Caco-2 (cell line): Measurements from ENCODE around the gene KCNC2. TPM values are rescaled to one million over a fixed set of nuclear protein-coding genes. Genes with fewer than 3 reads are reported as not detected.

Experiments used
- BruUV-seq: library from RNA; stranded (reverse); fragments of 400-500 nt; replicated peaks from 2 replicates; lab custom pipeline; 2021; lab: Mats Ljungman, UMichigan
- CTCF ChIA-PET: fragments of 300-600 bp; sonication (Branson Sonifier 250); formaldehyde crosslinking; loops from one replicate; lab custom pipeline; 2022; ENCODE audit warnings: antibody characterized with exemption; lab: Charles Lee
- POLR2A ChIA-PET: fragments of 300-600 bp; sonication (Branson Sonifier 250); formaldehyde crosslinking; loops from one replicate; lab custom pipeline; 2022; ENCODE audit warnings: antibody characterized with exemption; lab: Charles Lee
- DNase-seq, 2 experiments: peaks; one replicate each; pipeline versions ENCODE4 v3.0.0 to v3.0.0-alpha.2; 2020 to 2022
- H3K27me3 ChIP-seq: replicated peaks from 2 replicates; pipeline ENCODE4 v1.6.0; 2011; ENCODE audit warnings: low read length; ENCODE audit not compliant: control insufficient read depth, insufficient read depth
- H3K36me3 ChIP-seq: 2 replicates; pipeline ENCODE4 v1.5.1; 2011; ENCODE audit warnings: low read length; ENCODE audit not compliant: control insufficient read depth, insufficient read depth
- H3K4me1 ChIP-seq: fragments of 250-450 bp; sonication (Bioruptor Pico); 2 replicates; pipeline ENCODE4 v1.5.1; 2020; ENCODE audit warnings: mild to moderate bottlenecking
- H3K4me3 ChIP-seq: 2 replicates; pipeline ENCODE4 v1.5.1; 2011; ENCODE audit warnings: low read depth, mild to moderate bottlenecking, control low read depth, low read length
- H3K9me3 ChIP-seq: fragments of 250-450 bp; sonication (Bioruptor Pico); 2 replicates; pipeline ENCODE4 v1.5.1; 2020; ENCODE audit warnings: mild to moderate bottlenecking, moderate library complexity
- H3K27ac Mint-ChIP-seq: one replicate; pipeline ENCODE4 v1.8.0; 2022; ENCODE audit warnings: mixed read lengths; ENCODE audit not compliant: unreplicated experiment
- H3K27me3 Mint-ChIP-seq: one replicate; pipeline ENCODE4 v1.8.0; 2022; ENCODE audit warnings: mixed read lengths; ENCODE audit not compliant: insufficient read depth, unreplicated experiment
- H3K36me3 Mint-ChIP-seq: one replicate; pipeline ENCODE4 v1.8.0; 2022; ENCODE audit warnings: mild to moderate bottlenecking, mixed read lengths; ENCODE audit not compliant: insufficient read depth, unreplicated experiment
- H3K4me1 Mint-ChIP-seq: one replicate; pipeline ENCODE4 v1.8.0; 2022; ENCODE audit warnings: low read depth, mixed read lengths; ENCODE audit not compliant: unreplicated experiment
- H3K4me3 Mint-ChIP-seq: one replicate; pipeline ENCODE4 v1.8.0; 2022; ENCODE audit warnings: mild to moderate bottlenecking, moderate library complexity, mixed read lengths; ENCODE audit not compliant: unreplicated experiment
- H3K9me3 Mint-ChIP-seq: one replicate; pipeline ENCODE4 v1.8.0; 2022; ENCODE audit warnings: mixed read lengths; ENCODE audit not compliant: unreplicated experiment
- intact Hi-C: fragments of 100-400 bp; cut with micrococcal nuclease; formaldehyde crosslinking; loops from one replicate; pipeline ENCODE4 v1.10.0; 2022; ENCODE audit not compliant: unreplicated experiment
- total RNA-seq: library from RNA; stranded (reverse); gene quantifications from 2 replicates; pipeline ENCODE4 v1.2.3, GENCODE V29; 2022
- TF ChIP-seq, protein P1 (sequence below), 2 experiments: fragments of 200-600 bp in 1 of 2; IDR thresholded peaks; 1 replicate in 1 of 2; 2 replicates in 1 of 2; pipeline versions ENCODE4 v1.5.1 to v1.8.0; 2011 to 2022; ENCODE audit warnings: antibody characterized with exemption in 1 of 2, control low read depth in 1 of 2, inconsistent platforms in 1 of 2, low read depth in 1 of 2, low read length in 1 of 2, mild to moderate bottlenecking in 1 of 2, moderate library complexity in 1 of 2; ENCODE audit not compliant: insufficient read depth in 1 of 2, severe bottlenecking in 1 of 2, unreplicated experiment in 1 of 2

KCNC2 gene
- total RNA-seq, 1 experiment from 2014 or later: not detected

DNA sequence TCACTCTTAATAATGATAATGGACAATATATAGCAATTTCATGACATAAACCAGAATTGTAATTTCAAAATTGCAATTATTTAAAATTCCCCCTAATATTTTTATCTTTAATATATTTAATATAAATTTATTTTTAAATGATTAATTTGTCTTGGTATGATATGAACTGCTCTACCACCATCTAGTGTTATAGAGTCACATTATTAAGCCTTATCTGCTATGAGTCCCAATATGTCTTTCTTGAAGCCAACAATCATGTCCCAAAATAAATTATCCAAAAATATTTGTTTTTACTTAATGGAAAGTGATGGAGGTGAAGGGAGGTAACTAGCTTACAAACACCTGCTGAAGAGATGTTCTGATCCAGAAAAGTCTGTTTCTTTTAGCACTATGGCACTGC is 151.4 kb downstream of the KCNC2 start:
- Histone ChIP-seq H3K36me3 (no peaks in the 10 kb centered on the region), H3K4me3 (no peak overlapping the region), H3K9me3 (no peaks in the 10 kb centered on the region), H3K4me1 (no peaks in the 10 kb centered on the region), H3K27me3 (no peaks in the 10 kb centered on the region)
- TF ChIP-seq, protein P1, sequence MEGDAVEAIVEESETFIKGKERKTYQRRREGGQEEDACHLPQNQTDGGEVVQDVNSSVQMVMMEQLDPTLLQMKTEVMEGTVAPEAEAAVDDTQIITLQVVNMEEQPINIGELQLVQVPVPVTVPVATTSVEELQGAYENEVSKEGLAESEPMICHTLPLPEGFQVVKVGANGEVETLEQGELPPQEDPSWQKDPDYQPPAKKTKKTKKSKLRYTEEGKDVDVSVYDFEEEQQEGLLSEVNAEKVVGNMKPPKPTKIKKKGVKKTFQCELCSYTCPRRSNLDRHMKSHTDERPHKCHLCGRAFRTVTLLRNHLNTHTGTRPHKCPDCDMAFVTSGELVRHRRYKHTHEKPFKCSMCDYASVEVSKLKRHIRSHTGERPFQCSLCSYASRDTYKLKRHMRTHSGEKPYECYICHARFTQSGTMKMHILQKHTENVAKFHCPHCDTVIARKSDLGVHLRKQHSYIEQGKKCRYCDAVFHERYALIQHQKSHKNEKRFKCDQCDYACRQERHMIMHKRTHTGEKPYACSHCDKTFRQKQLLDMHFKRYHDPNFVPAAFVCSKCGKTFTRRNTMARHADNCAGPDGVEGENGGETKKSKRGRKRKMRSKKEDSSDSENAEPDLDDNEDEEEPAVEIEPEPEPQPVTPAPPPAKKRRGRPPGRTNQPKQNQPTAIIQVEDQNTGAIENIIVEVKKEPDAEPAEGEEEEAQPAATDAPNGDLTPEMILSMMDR (IDR thresholded peaks at IDR 0.05; ENCODE audit: insufficient read depth in 1 of 2, low read depth in 1 of 2, low read length in 1 of 2, severe bottlenecking in 1 of 2, unreplicated experiment in 1 of 2): no peak
- H3K4me3 Mint-ChIP-seq: no peak overlapping the region
- no TSS peak for BruUV-seq
- no peaks in the 10 kb centered on the region for H3K27me3 Mint-ChIP-seq
- H3K4me1 Mint-ChIP-seq: no peaks in the 10 kb centered on the region
- no peaks in the 10 kb centered on the region for H3K36me3 Mint-ChIP-seq
- no peak overlapping the region for H3K27ac Mint-ChIP-seq
- H3K9me3 Mint-ChIP-seq: no peaks in the 10 kb centered on the region
- no peak for DNase-seq
- CTCF ChIA-PET: no interaction called here
- intact Hi-C loops: no loop called here
- POLR2A ChIA-PET: no interaction called here

DNA sequence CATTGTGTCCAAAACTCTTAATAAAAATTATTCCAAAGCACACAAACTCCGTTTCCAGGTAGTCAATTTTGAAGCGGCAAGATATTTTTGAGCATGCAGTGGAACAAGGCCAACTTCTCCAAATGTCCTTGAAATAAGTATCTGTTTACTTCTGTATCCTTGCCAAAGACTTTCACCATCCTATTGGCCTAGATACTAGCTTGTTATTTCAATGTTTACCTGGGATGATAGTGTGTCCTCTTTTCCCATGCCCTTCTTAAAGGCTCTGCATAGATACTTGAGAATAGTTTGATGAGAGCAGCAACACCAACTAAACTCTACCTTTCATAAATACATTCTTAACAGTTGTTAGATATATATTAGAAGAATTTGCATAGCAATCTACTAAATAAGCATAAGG is 160.9 kb downstream of the KCNC2 start:
- Mint-ChIP-seq H3K4me1 (no peaks in the 10 kb centered on the region), H3K9me3 (no peaks in the 10 kb centered on the region), H3K36me3 (no peaks in the 10 kb centered on the region), H3K4me3 (no peak overlapping the region), H3K27me3 (no peaks in the 10 kb centered on the region), H3K27ac (no peak overlapping the region)
- DNase-seq: no peak
- no peaks in the 10 kb centered on the region for H3K27me3 ChIP-seq
- POLR2A ChIA-PET: no interaction called here
- no peak overlapping the region for H3K4me3 ChIP-seq
- BruUV-seq: no TSS peak
- H3K4me1 ChIP-seq: no peaks in the 10 kb centered on the region
- no peaks in the 10 kb centered on the region for H3K9me3 ChIP-seq
- TF ChIP-seq, protein P1 (IDR thresholded peaks at IDR 0.05; ENCODE audit: insufficient read depth in 1 of 2, low read depth in 1 of 2, low read length in 1 of 2, severe bottlenecking in 1 of 2, unreplicated experiment in 1 of 2): no peak
- H3K36me3 ChIP-seq: no peaks in the 10 kb centered on the region
- intact Hi-C loops: no loop called here
- CTCF ChIA-PET: no interaction called here

DNA sequence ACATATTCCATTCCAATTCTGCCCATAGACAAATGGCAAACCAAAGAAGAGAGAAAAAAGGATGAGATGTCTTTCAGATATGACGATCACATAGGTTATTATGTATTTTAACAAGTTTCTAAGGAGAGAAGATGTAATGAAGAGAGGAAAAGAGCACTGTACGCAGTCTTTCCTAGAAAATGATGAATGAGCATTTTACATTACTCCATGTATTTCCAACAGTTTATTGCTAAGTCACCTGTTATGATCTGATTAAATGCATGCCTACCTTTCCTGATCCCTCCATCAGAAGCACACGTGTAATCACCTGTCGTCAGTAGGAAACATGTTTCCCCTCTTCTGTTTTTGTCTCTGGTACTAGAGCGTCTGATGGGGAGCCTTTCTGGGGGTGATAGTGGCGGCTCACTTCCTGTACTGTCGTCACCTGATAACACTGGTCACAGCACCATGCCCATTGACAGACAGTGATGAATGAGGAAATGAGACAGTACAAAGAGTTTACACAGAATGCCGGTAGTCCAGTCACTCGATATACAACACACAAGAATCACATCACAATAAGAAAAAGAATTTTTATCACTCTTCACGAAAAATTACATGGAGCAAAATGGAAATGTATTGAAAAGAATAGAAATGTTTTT is 161.6 kb downstream of the KCNC2 start:
- H3K4me1 Mint-ChIP-seq: no peaks in the 10 kb centered on the region
- Histone ChIP-seq H3K4me1 (no peaks in the 10 kb centered on the region), H3K4me3 (no peak overlapping the region), H3K27me3 (no peaks in the 10 kb centered on the region), H3K9me3 (no peaks in the 10 kb centered on the region), H3K36me3 (no peaks in the 10 kb centered on the region)
- no TSS peak for BruUV-seq
- H3K27ac Mint-ChIP-seq: no peak overlapping the region
- CTCF ChIA-PET: no interaction called here
- no peaks in the 10 kb centered on the region for H3K27me3 Mint-ChIP-seq
- POLR2A ChIA-PET: no interaction called here
- H3K4me3 Mint-ChIP-seq: no peak overlapping the region
- no peaks in the 10 kb centered on the region for H3K9me3 Mint-ChIP-seq
- no peak for DNase-seq
- TF ChIP-seq, protein P1 (IDR thresholded peaks at IDR 0.05; ENCODE audit: insufficient read depth in 1 of 2, low read depth in 1 of 2, low read length in 1 of 2, severe bottlenecking in 1 of 2, unreplicated experiment in 1 of 2): no peak
- no peaks in the 10 kb centered on the region for H3K36me3 Mint-ChIP-seq
- intact Hi-C loops: no loop called here
